PC-3 (cell line): ENCODE results near the gene C11orf24.

ENCODE experiments used
- CTCF ChIP-seq: fragments of 300-600 bp; sonication (generic); conservative IDR thresholded peaks from 2 replicates; pipeline ENCODE4 v1.5.1; 2017; ENCODE audit warnings: antibody characterized with exemption, low read depth, mild to moderate bottlenecking, low read length
- EZH2 ChIP-seq: fragments of 300-600 bp; sonication (generic); IDR thresholded peaks from one replicate; pipeline ENCODE4 v1.6.1; 2017; ENCODE audit warnings: antibody characterized with exemption, mild to moderate bottlenecking, low read length; ENCODE audit not compliant: unreplicated experiment
- EZH2phosphoT487 ChIP-seq: fragments of 300-600 bp; sonication (generic); IDR thresholded peaks from 2 replicates; pipeline ENCODE4 v1.6.1; 2018; ENCODE audit warnings: mild to moderate bottlenecking, antibody characterized with exemption, low read length, borderline replicate concordance

DNA sequence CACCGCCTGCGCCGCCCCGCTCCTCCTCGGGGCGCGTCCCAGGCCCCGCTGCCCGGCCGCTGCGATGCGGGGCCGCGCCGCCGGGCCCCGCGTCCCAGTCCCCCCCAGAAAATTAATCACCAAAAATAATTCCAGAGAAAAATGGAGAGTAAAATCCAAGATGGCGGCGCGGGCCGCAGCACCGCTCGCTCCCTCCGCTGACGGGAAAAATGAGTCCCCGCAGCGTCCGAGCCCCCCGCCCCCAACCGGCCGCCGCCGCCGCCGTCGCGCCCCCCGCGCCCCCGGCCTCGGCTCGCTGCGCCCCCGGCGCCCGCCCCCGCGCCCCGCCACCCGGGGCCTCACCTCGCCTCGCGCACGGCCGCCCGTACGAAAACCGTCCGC is 58.6 kb downstream of the C11orf24 start, which contains the start of gene KMT5B:
- TF ChIP-seq CTCF (no peak), EZH2 (no peak), EZH2phosphoT487 (no peak)
